SKM-1 treated with dmso at 0.1 percent for 144 hours (cell line): ENCODE data around the gene TTC23.

Source experiments
- DNase-seq: peaks from one replicate; lab custom pipeline; 2025; ENCODE audit not compliant: unreplicated experiment; lab: John Stamatoyannopoulos, UW

The TTC23 gene

DNA sequence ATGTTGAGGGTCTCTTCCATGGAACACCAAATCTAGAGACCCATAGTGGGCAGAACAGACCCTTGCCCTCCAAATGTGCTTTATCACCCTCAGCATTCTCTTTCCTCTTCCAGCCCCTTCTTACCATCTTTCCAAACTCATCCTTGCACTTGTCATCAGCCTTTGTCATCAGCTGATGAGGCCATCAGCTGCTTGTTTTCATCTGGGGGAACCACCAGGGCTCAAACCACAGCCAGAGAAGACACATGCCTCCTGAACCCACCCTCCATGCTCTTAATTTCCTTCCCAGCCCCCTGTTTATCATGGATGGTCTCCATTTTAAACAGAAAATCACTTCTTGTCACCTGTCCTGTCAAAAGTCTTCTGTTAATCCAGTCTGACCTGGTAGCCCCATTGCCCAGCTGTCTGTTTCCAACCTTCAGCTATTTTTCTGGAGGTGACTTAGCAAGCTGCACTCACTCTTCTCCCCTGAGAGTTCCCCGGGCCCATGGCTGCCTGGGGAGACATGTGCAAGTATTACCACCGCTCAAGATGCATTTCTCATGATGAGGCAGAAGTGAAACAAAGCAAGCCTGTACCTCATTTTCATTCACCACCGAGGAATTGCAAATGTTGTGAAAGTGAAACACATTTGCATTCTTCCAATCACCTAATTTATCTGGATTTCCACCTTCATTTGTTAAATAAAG lies 159.2 kb downstream of the TTC23 start:
- no peak for DNase-seq

DNA sequence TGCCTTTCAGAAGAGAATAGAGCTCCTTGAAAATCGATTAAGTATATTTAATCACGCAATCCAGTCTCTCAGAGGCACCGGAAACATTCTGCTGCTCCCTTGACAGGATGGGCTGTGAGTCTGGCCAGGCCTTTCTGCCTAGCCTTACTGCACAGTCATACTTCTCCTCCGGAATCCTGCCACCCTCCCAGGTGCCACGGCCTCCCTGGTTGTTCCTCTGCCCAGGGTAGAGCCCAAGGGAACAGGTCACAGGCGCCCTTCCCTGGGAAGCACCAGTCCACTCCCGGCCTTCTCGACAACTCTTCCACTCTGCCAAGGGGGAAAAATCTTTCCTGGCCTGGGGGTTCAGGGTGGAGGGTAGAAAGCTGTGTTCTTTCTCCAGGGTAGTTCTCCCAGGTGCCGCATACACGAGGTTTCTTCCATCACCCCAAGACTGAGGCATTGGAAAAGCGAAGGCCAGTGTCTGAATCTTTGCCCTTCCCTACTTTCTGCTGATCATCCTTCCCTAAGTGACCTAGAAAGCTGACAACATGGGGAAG lies 161.9 kb downstream of the TTC23 start:
- DNase-seq = no peak

DNA sequence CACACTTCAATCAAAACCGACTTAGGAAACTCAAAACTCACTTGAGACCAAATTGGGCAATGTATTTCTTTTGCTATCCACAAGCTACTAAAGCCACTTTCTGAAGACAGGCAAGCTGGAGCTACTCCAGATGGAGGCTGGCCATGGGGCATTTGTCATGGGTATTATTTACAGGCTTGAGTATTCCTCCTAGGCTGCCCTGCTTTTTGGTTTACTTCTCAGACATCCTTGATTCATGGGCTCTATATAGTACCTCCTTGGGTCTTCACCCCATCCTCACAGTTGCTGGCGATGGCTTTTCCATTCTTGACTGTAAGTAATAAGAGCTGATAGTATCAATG lies 163.1 kb downstream of the TTC23 start:
- DNase-seq = no peak
